ENCODE data around the gene OSBP2.
"Not testable (repeated sequence)": the region's sequence is repeated elsewhere in the genome, so short reads cannot be mapped to it uniquely, and the experiment has no call there.

The OSBP2 gene

GRCh38 chr22:30680991-30681770 is 13.5 kb upstream of the OSBP2 start:
- no peak for DNase-seq

- DNase-seq: no peak
Observed at GRCh38 chr22:30681831-30682230, 12.8 kb upstream of the OSBP2 start.

GRCh38 chr22:30685178-30685577 is 9.5 kb upstream of the OSBP2 start:
- no peak for DNase-seq

GRCh38 chr22:30687358-30687757 is 7.3 kb upstream of the OSBP2 start:
- DNase-seq: no peak

GRCh38 chr22:30689622-30690021 is 5.1 kb upstream of the OSBP2 start:
- no peak for DNase-seq

GRCh38 chr22:30691204-30691603 is 3.5 kb upstream of the OSBP2 start:
- DNase-seq: no peak

GRCh38 chr22:30694171-30694639 is 469 bp upstream of the OSBP2 start:
- peak; percentile 42 to 46 for DNase-seq

GRCh38 chr22:30695351-30695851 is 727 bp downstream of the OSBP2 start:
- no peak for DNase-seq

- DNase-seq: no peak
Observed at GRCh38 chr22:30695871-30696655, 1.4 kb downstream of the OSBP2 start.

- no peak for DNase-seq
Observed at GRCh38 chr22:30697975-30698374, 3.3 kb downstream of the OSBP2 start.

- DNase-seq: no peak
Observed at GRCh38 chr22:30701872-30702271, 7.2 kb downstream of the OSBP2 start.

GRCh38 chr22:30702856-30703255 is 8.2 kb downstream of the OSBP2 start:
- no peak for DNase-seq

- no peak for DNase-seq
Observed at GRCh38 chr22:30704978-30705377, 10.3 kb downstream of the OSBP2 start.

- DNase-seq: no peak
Observed at GRCh38 chr22:30705710-30706651, 11.3 kb downstream of the OSBP2 start.

- DNase-seq: not testable (repeated sequence)
Observed at GRCh38 chr22:30709980-30710379, 15.3 kb downstream of the OSBP2 start.

GRCh38 chr22:30712094-30712493 is 17.4 kb downstream of the OSBP2 start:
- no peak for DNase-seq

- no peak for DNase-seq
Observed at GRCh38 chr22:30714062-30714461, 19.4 kb downstream of the OSBP2 start.

- no peak for DNase-seq
Observed at GRCh38 chr22:30717331-30717921, 22.8 kb downstream of the OSBP2 start.

- no peak for DNase-seq
Observed at GRCh38 chr22:30717952-30718351, 23.3 kb downstream of the OSBP2 start.

- no peak for DNase-seq
Observed at GRCh38 chr22:30718491-30718890, 23.8 kb downstream of the OSBP2 start.

- no peak for DNase-seq
Observed at GRCh38 chr22:30718938-30719337, 24.3 kb downstream of the OSBP2 start.

GRCh38 chr22:30720263-30720837 is 25.7 kb downstream of the OSBP2 start:
- no peak for DNase-seq
